Testis (tissue), 3 donors: ENCODE data around the gene C15orf62. TPM values are rescaled to one million over a fixed set of nuclear protein-coding genes. Genes with fewer than 3 reads are reported as not detected.

Experiments used
- DNase-seq: peaks from one replicate; pipeline ENCODE4 v3.0.0-alpha.2; 2019
- H3K27ac ChIP-seq, 2 donors: fragments of 200-600 bp; sonication (generic); one replicate each; pipeline ENCODE4 v1.5.1; 2019
- H3K27me3 ChIP-seq: fragments of 200-600 bp; sonication (generic); one replicate; pipeline ENCODE4 v1.5.1; 2019
- H3K36me3 ChIP-seq: fragments of 200-600 bp; sonication (generic); one replicate; pipeline ENCODE4 v1.5.1; 2017; ENCODE audit warnings: low read depth; ENCODE audit errors: missing control alignments
- H3K4me1 ChIP-seq: fragments of 200-600 bp; sonication (generic); one replicate; pipeline ENCODE4 v1.5.1; 2019
- H3K4me3 ChIP-seq, 2 donors: fragments of 200-600 bp; sonication (generic); one replicate each; pipeline ENCODE4 v1.5.1; 2017 to 2019
- H3K9me3 ChIP-seq: fragments of 200-600 bp; sonication (generic); one replicate; pipeline ENCODE4 v1.5.1; 2017
- POLR2A ChIP-seq: fragments of 450-650 bp; IDR thresholded peaks from one replicate; pipeline ENCODE4 v1.6.1; 2017; ENCODE audit warnings: antibody characterized with exemption, mild to moderate bottlenecking, moderate library complexity
- WGBS, 2 donors: methylation state at CpG; one replicate each; pipeline ENCODE4 v1.1.5; 2018; 5-methylcytosine and 5-hydroxymethylcytosine counted together
- intact Hi-C: fragments of 100-400 bp; cut with DNase I; formaldehyde crosslinking; loops from one replicate; pipeline ENCODE4 v1.15.1; 2023; ENCODE audit warnings: low total_unique reads
- polyA plus RNA-seq: library from polyadenylated mRNA; stranded (reverse); fragments of 350-450 nt; fragmentation: Illumina TruSeq; extraction: RNeasy Lipid Tissue Mini Kit (QIAGEN cat#74804); gene quantifications from one replicate; pipeline ENCODE4 v1.2.3, GENCODE V29; 2014; ENCODE audit warnings: low read depth, low replicate concordance; ENCODE audit not compliant: insufficient read depth
- total RNA-seq, 2 donors: library from RNA; depleted of rRNA; stranded (reverse); fragments of >200 nt; gene quantifications; one replicate each; pipeline ENCODE4 v1.2.3, GENCODE V29; 2016
- TF ChIP-seq, protein P1 (sequence below), 3 experiments: fragments of 450-650 bp in 2 of 3; fragments of 200-600 bp in 1 of 3; sonication (generic) in 1 of 3; IDR thresholded peaks; one replicate each; pipeline ENCODE4 v1.5.1; 2016 to 2019; ENCODE audit warnings: antibody characterized with exemption in 3 of 3, mild to moderate bottlenecking in 2 of 3, moderate library complexity in 1 of 3

C15orf62 gene
- total and polyA plus RNA-seq, 3 donors from 2014 or later = 0.24 TPM; not detected in 2

DNA sequence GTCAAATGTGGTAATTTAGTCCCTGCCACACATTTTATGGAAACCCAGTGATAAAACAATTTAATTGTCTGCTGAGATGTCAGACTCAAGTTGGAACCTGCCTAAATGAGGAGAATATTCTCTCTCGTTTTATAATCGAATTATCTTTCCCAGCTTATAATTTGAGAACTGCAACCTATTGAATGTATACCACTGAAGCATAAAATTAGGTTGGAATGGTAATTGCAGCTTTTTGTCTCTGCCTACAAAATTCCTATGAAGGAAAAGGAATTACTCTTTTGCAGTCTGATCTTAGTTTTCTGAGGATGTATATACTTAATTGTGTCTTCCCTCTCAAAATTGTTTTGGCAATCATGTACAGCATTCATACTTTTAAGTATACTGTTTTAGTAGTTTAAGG is 45.9 kb upstream of the C15orf62 start:
- TF ChIP-seq POLR2A = no peak
- TF ChIP-seq, protein P1, sequence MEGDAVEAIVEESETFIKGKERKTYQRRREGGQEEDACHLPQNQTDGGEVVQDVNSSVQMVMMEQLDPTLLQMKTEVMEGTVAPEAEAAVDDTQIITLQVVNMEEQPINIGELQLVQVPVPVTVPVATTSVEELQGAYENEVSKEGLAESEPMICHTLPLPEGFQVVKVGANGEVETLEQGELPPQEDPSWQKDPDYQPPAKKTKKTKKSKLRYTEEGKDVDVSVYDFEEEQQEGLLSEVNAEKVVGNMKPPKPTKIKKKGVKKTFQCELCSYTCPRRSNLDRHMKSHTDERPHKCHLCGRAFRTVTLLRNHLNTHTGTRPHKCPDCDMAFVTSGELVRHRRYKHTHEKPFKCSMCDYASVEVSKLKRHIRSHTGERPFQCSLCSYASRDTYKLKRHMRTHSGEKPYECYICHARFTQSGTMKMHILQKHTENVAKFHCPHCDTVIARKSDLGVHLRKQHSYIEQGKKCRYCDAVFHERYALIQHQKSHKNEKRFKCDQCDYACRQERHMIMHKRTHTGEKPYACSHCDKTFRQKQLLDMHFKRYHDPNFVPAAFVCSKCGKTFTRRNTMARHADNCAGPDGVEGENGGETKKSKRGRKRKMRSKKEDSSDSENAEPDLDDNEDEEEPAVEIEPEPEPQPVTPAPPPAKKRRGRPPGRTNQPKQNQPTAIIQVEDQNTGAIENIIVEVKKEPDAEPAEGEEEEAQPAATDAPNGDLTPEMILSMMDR (IDR thresholded peaks at IDR 0.05) = no peak
- no peak overlapping the region for H3K4me3 ChIP-seq
- H3K9me3 ChIP-seq = no peaks in the 10 kb centered on the region
- WGBS, 2 donors = 90 to 93% methylated on average over 2 of the region's 2 CpGs
- DNase-seq = no peak
- H3K36me3 ChIP-seq = no peaks in the 10 kb centered on the region
- intact Hi-C loops = no loop called here
- no peak overlapping the region for H3K27ac ChIP-seq
- H3K27me3 ChIP-seq = no peaks in the 10 kb centered on the region
- no peaks in the 10 kb centered on the region for H3K4me1 ChIP-seq

DNA sequence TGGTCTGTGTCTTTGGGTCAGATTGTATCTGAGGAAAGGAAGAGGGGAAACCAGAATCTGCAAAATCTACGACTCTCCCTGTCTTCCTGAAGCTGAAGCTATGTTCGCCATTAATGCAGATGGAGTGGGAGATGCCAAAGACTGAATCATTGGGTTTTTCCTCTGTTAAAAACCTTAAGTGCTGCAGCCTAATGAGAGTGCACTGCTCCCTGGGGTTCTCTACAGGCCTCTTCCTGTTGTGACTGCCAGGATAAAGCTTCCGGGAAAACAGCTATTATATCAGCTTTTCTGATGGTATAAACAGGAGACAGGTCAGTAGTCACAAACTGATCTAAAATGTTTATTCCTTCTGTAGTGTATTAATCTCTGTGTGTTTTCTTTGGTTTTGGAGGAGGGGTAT is 38.7 kb upstream of the C15orf62 start:
- Histone ChIP-seq H3K4me1 (no peaks in the 10 kb centered on the region), H3K36me3 (no peaks in the 10 kb centered on the region), H3K4me3 (no peak overlapping the region), H3K27me3 (no peaks in the 10 kb centered on the region), H3K9me3 (no peaks in the 10 kb centered on the region), H3K27ac (no peak overlapping the region)
- no peak for DNase-seq
- 62 to 76% methylated on average over 3 of the region's 3 CpGs for WGBS, 2 donors
- no peak for TF ChIP-seq POLR2A
- TF ChIP-seq, protein P1 (IDR thresholded peaks at IDR 0.05) = no peak
- intact Hi-C loops = no loop called here

DNA sequence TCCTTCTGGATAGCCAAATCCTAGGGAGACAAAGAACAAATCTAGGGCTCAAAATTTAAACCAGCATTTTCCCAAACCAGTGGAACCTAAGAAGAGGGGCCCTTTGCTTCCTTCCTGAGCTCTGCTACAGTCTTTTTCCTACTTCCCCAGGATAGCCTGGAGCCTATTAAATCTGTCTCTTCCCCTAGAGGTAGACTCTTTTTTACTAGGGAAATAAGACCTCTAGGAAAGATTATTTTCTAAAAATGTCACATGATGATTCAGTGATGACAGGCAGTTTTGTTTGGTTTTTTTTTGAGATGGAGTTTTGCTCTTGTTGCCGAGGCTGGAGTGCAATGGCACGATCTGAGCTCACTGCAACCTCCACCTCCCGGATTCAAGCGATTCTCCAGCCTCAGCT is 33.2 kb upstream of the C15orf62 start:
- DNase-seq = no peak
- 95 to 100% methylated on average over 4 of the region's 4 CpGs for WGBS, 2 donors
- intact Hi-C loops = no loop called here

DNA sequence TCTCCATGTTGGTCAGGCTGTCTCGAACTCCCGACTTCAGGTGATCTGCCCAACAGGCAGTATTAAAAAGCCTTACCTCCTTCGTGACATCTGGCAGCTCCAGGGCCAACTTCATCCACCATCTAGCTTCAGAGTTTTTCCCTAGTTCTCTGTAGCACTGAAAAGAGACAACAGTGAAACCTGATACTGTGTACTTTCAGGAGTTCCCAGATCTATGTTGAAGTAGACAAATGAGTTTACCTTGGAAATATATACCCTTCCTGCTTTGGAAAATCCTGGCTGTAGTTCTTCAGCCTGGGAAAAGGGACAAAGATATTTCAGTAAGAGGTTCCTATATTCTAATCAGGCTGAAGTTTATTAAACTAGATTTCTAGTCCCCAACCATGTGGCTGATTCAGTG is 32.7 kb upstream of the C15orf62 start:
- H3K27me3 ChIP-seq = no peaks in the 10 kb centered on the region
- H3K9me3 ChIP-seq = no peaks in the 10 kb centered on the region
- intact Hi-C loops = no loop called here
- no peaks in the 10 kb centered on the region for H3K4me1 ChIP-seq
- no peak for DNase-seq
- no peak overlapping the region for H3K27ac ChIP-seq
- TF ChIP-seq POLR2A = no peak
- TF ChIP-seq, protein P1 (IDR thresholded peaks at IDR 0.05) = no peak
- 93 to 96% methylated on average over 3 of the region's 3 CpGs for WGBS, 2 donors
- H3K36me3 ChIP-seq = no peaks in the 10 kb centered on the region
- H3K4me3 ChIP-seq = no peak overlapping the region

More for the DNA sequence above, 33.2 kb upstream of the C15orf62 start:
- TF ChIP-seq POLR2A = no peak
- TF ChIP-seq, protein P1 (IDR thresholded peaks at IDR 0.05) = no peak
- no peaks in the 10 kb centered on the region for H3K4me1 ChIP-seq
- no peaks in the 10 kb centered on the region for H3K9me3 ChIP-seq
- no peaks in the 10 kb centered on the region for H3K36me3 ChIP-seq
- H3K27ac ChIP-seq = no peak overlapping the region
- H3K27me3 ChIP-seq = no peaks in the 10 kb centered on the region
- H3K4me3 ChIP-seq = no peak overlapping the region

DNA sequence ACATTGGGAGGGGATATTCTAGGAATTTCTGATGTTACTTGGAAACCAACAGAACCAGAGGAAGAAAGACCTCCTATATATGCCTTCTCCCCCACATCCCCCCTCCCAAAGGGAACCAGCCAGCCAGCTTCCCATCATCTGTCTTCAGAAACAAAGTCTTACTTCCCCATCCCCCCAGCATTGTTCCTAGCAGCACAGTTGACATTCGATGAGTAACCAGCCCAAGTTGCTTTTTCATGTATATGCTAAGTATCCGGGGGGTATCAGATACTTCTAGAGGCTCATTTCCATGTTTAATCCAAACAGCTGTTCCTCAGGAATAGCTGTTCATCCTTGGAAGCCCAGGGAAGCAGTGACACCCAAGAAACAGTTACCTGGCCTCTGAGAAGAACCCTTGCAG is 30.7 kb upstream of the C15orf62 start:
- 45 to 73% methylated on average over 2 of the region's 2 CpGs for WGBS, 2 donors
- H3K36me3 ChIP-seq = no peaks in the 10 kb centered on the region
- no peak overlapping the region for H3K27ac ChIP-seq
- H3K4me3 ChIP-seq = no peak overlapping the region
- H3K4me1 ChIP-seq = no peaks in the 10 kb centered on the region
- no peaks in the 10 kb centered on the region for H3K27me3 ChIP-seq
- intact Hi-C loops = no loop called here
- no peak for TF ChIP-seq POLR2A
- TF ChIP-seq, protein P1 (IDR thresholded peaks at IDR 0.05) = no peak
- H3K9me3 ChIP-seq = no peaks in the 10 kb centered on the region
- no peak for DNase-seq
